GM23248 (cell line): ENCODE data around the gene ADCY10.

Experiments
- EZH2 ChIP-seq: fragments of 200-600 bp; sonication (generic); IDR thresholded peaks from 2 replicates; pipeline ENCODE4 v1.6.1; 2018; ENCODE audit warnings: antibody characterized with exemption, mild to moderate bottlenecking; ENCODE audit not compliant: insufficient read depth, poor library complexity, severe bottlenecking
- EZH2phosphoT487 ChIP-seq: fragments of 200-600 bp; sonication (generic); IDR thresholded peaks from 2 replicates; pipeline ENCODE4 v1.6.1; 2018; ENCODE audit warnings: antibody characterized with exemption, moderate library complexity, mild to moderate bottlenecking, low read depth; ENCODE audit not compliant: insufficient read depth

DNA sequence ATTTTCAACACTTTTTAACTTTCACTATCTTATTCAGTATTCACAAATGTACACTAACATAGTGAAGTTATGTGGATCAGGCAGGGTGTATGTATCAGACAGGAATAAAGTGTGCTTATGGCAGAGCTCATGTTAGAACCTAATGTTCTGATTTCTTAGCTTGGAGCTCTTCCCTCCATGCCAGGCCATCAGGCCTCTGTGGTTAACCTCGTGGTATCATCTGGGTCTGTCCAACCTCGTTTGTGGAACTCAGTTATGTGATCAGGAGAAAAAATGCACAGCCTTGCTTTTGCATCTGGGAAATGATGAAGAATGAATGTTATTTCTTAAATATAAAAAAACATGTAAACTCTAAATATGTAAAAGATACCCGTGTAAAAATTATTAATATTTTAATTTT lies 105.2 kb downstream of the ADCY10 start:
- no peak for TF ChIP-seq EZH2
- TF ChIP-seq EZH2phosphoT487: no peak
